Measurements from ENCODE around the gene MCTP1.
"Not testable (repeated sequence)": the region's sequence is repeated elsewhere in the genome, so short reads cannot be mapped to it uniquely, and the experiment has no call there.

MCTP1 gene

DNA sequence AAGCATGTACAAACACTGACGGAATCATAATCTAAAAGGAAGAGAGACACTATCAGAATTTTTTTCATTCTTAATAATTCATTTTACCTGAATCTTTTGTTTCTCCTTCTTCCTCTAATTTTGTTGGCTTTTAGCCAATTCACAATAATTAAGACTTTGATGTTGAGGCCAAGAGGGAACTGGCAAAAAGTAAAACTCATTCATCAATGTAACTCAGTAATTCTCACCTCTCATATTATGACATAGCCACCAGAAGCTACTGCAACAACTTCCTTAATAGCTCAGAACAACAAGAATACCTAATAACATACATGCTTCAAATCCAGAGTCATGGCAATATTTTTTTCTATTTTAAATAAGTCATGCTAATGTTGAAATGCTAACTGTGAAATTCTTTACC lies 64.5 kb downstream of the MCTP1 start:
- H3K27ac ChIP-seq, result no peak overlapping the region
- TF ChIP-seq, protein P1, sequence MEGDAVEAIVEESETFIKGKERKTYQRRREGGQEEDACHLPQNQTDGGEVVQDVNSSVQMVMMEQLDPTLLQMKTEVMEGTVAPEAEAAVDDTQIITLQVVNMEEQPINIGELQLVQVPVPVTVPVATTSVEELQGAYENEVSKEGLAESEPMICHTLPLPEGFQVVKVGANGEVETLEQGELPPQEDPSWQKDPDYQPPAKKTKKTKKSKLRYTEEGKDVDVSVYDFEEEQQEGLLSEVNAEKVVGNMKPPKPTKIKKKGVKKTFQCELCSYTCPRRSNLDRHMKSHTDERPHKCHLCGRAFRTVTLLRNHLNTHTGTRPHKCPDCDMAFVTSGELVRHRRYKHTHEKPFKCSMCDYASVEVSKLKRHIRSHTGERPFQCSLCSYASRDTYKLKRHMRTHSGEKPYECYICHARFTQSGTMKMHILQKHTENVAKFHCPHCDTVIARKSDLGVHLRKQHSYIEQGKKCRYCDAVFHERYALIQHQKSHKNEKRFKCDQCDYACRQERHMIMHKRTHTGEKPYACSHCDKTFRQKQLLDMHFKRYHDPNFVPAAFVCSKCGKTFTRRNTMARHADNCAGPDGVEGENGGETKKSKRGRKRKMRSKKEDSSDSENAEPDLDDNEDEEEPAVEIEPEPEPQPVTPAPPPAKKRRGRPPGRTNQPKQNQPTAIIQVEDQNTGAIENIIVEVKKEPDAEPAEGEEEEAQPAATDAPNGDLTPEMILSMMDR (IDR thresholded peaks at IDR 0.05), result no peak
- TF ChIP-seq ZFX (IDR thresholded peaks at IDR 0.05; ENCODE audit: borderline replicate concordance), result no peak

DNA sequence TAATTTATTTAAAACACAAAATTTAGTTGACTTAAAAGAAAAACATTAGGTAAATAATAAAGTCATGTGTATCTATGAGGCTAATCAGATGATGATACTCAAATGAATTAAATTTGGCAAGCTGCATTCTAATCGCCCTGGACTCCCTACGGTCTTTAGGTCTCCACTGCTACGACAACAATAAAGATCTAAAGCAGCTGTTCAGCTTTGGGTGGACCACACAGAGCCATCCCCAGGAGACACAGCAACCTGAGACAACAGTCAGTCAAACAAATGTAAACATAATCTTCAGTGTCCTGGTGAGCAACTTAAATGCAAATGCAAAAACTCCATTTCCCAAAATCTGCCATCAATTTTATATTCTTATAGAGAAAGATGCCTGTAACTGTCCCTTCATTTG lies 65.5 kb downstream of the MCTP1 start:
- H3K27ac ChIP-seq, result no peak overlapping the region
- no peak for TF ChIP-seq ZFX (IDR thresholded peaks at IDR 0.05; ENCODE audit: borderline replicate concordance)
- TF ChIP-seq, protein P1 (IDR thresholded peaks at IDR 0.05), result no peak

DNA sequence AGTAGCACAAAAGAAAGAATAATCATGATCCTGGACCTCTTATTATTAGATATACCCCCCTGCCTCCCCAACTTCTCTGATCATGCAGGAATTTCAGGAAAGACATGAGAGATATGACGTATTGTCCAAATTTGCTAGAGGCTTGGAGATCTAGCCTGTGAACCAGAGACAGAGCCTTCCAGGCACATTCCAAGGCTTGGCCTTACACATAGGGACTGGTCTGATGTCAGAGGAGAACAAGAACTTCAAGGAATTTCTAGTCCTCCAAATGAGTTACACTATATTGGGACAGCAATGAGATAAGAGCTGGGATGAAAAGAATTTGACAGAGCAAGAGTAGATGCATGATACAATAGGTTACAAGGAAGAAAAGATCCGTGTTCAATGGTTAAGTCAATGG lies 67.0 kb downstream of the MCTP1 start:
- TF ChIP-seq, protein P1 (IDR thresholded peaks at IDR 0.05), result no peak
- no peak for TF ChIP-seq ZFX (IDR thresholded peaks at IDR 0.05; ENCODE audit: borderline replicate concordance)
- no peak overlapping the region for H3K27ac ChIP-seq

DNA sequence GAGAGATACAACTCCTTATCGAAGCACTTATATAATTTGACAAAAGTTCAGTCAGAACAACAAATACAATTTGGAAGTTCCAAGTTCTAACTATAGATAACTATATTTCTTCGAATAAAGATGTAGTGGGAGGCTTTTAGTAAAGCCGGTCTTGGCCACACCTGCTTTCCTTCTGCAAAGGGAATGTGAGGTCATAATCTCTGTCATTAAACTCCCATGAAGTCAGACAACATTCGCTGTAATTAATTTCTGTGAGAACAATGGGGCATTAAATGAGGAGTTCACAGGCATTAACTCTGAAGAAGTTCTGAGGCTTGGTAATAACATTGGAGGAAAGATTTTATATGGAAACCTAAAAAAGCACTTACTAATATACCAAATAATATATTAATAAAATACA lies 67.5 kb downstream of the MCTP1 start:
- no peak for TF ChIP-seq ZFX (IDR thresholded peaks at IDR 0.05; ENCODE audit: borderline replicate concordance)
- TF ChIP-seq, protein P1 (IDR thresholded peaks at IDR 0.05), result no peak
- H3K27ac ChIP-seq, result no peak overlapping the region

DNA sequence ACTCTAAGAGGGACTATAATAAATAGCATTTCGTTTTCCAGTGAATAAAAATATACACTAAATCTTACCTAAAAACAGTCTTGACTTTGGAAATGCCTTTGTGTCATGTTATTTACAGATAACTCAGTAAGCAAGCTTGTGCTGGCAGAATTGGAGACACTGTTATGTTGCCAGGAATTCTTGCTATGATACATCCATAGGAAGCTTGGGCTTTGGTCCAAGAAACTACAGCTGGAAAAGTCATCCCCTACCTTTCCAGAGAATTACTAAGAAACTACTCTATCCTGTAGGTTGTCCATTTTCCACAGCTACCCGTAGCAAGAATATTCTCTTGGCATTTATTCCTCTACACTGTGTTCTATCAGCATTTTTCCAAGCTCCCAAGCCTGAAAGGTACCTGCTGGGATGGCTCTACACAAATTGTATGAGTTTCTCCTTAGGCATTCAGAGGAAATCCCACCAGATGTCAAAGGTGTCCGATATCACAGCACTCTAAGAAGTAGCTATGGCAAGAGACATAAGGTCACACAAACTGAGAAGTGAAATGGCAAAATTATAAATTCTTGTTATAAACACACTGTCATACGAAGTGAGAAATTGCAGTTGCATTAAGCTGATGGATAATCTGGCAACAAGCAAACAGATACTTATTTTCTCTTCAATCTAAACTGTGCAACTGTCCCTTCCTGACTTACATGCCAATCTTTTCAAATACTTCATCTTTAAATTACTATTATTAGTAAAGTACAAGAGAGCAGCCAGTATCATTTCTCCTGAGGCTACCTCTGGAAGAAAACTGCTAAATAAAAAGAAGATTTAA lies 68.5 kb downstream of the MCTP1 start:
- H3K27ac ChIP-seq, result no peak overlapping the region
- TF ChIP-seq ZFX (IDR thresholded peaks at IDR 0.05; ENCODE audit: borderline replicate concordance), result no peak

DNA sequence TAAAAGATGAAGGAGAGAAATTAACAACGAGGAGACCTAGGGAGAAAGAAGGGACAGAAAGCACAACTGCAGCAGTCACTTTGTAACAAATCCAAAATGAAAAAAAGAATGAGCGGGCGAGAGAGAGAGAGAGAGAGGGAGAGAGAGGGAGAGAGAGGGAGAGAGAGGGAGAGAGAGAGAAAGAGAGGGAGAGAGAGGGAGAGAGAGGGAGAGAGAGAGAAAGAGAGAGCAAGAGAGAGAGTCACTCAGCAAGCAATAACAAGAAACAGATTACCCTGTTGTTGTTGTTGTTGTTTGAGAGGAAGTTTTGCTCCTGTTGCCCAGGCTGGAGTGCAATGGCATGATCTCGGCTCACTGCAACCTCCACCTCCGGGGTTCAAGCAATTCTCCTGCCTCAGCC lies 77.1 kb downstream of the MCTP1 start:
- not testable (repeated sequence) for H3K27ac ChIP-seq

DNA sequence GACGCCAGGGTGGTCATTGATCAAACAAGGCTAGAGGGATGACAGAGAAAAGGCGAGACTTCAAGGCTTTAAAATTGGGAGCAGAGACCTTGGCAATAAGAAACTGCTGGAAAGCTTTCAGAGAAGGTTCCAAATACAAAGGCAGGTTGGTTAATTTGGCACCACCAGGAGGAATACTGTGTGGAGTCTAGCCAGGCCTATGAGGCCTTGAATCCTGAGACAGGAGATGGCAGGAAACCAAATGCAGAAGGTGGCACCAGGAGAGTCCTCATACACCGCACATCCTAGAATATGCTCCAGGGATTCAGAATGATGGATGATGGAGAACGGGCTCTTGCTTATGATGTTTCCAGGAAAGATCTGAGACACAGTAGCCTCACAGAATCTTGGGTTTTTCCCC lies 90.0 kb downstream of the MCTP1 start:
- no peak for TF ChIP-seq ZFX (IDR thresholded peaks at IDR 0.05; ENCODE audit: borderline replicate concordance)
- TF ChIP-seq, protein P1 (IDR thresholded peaks at IDR 0.05), result no peak
- no peak overlapping the region for H3K27ac ChIP-seq

DNA sequence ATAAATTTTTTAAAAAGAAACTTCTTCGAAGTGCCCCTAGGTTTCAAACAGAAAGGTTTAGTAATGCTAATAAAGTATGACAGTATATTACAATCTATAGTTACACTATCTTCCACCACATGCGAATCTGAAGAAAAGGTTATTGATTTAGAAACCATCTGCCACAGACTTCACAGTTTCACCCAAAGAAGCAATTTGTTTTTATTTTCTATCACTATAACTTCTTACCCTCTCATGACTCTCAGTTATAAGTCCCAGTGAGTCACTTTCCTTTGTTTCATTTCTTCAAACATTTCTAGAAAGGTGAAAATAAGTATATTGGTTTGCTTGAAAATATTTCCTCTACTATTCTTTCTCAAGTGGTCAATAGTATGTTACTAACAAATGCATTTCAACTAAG lies 93.6 kb downstream of the MCTP1 start:
- TF ChIP-seq, protein P1 (IDR thresholded peaks at IDR 0.05), result no peak
- TF ChIP-seq ZFX (IDR thresholded peaks at IDR 0.05; ENCODE audit: borderline replicate concordance), result no peak
- no peak overlapping the region for H3K27ac ChIP-seq
